SJCRH30 (cell line): Measurements from ENCODE around the gene ADAMTSL1. TPM values are rescaled to one million over a fixed set of nuclear protein-coding genes. Genes with fewer than 3 reads are reported as not detected.
A peak's percentile ranks its signal among the peaks of the same experiment; 100 is the strongest.

Source experiments
- DNase-seq, 2 experiments: peaks; one replicate each; pipeline ENCODE4 v3.0.0-alpha.2; 2015 to 2020
- H3K27ac ChIP-seq: fragments of 250-450 bp; sonication (Bioruptor Pico); 2 replicates; pipeline ENCODE4 v1.5.1; 2020; ENCODE audit warnings: mild to moderate bottlenecking, moderate library complexity
- H3K27me3 ChIP-seq: fragments of 250-450 bp; sonication (Bioruptor Pico); 2 replicates; pipeline ENCODE4 v1.5.1; 2020; ENCODE audit warnings: mild to moderate bottlenecking, moderate library complexity
- H3K36me3 ChIP-seq: fragments of 250-450 bp; sonication (Bioruptor Pico); 2 replicates; pipeline ENCODE4 v1.5.1; 2020; ENCODE audit warnings: mild to moderate bottlenecking, moderate library complexity
- H3K4me1 ChIP-seq: fragments of 250-450 bp; sonication (Bioruptor Pico); 2 replicates; pipeline ENCODE4 v1.5.1; 2020; ENCODE audit warnings: mild to moderate bottlenecking, moderate library complexity
- H3K4me3 ChIP-seq: fragments of 250-450 bp; sonication (Bioruptor Pico); 2 replicates; pipeline ENCODE4 v1.5.1; 2020; ENCODE audit warnings: mild to moderate bottlenecking, moderate library complexity
- H3K9me3 ChIP-seq: fragments of 250-450 bp; sonication (Bioruptor Pico); replicated peaks from 2 replicates; pipeline ENCODE4 v1.5.1; 2020; ENCODE audit warnings: mild to moderate bottlenecking, moderate library complexity
- total RNA-seq: library from RNA; depleted of rRNA; stranded (reverse); fragments of >200 nt; shearing (Covaris generic); gene quantifications from 2 replicates; pipeline ENCODE4 v1.2.3, GENCODE V29; 2014

ADAMTSL1 gene
- total RNA-seq, 1 experiment from 2014 or later = 3.3 TPM

- no peak overlapping the region for H3K27ac ChIP-seq
- no peaks in the 10 kb centered on the region for H3K9me3 ChIP-seq
- H3K27me3 ChIP-seq = no peaks in the 10 kb centered on the region
- no peaks in the 10 kb centered on the region for H3K4me1 ChIP-seq
- DNase-seq = no peak
- H3K4me3 ChIP-seq = no peak overlapping the region
- no peaks in the 10 kb centered on the region for H3K36me3 ChIP-seq
Measured at GRCh38 chr9:18726546-18726945, 252.6 kb downstream of the ADAMTSL1 start.

GRCh38 chr9:18727904-18728303, 254.0 kb downstream of the ADAMTSL1 start:
- H3K4me3 ChIP-seq = no peak overlapping the region
- no peaks in the 10 kb centered on the region for H3K4me1 ChIP-seq
- no peaks in the 10 kb centered on the region for H3K9me3 ChIP-seq
- no peak for DNase-seq
- no peaks in the 10 kb centered on the region for H3K27me3 ChIP-seq
- no peak overlapping the region for H3K27ac ChIP-seq
- H3K36me3 ChIP-seq = no peaks in the 10 kb centered on the region

- no peak for DNase-seq
- no peak overlapping the region for H3K4me3 ChIP-seq
- no peaks in the 10 kb centered on the region for H3K36me3 ChIP-seq
- no peaks in the 10 kb centered on the region for H3K4me1 ChIP-seq
- no peak overlapping the region for H3K27ac ChIP-seq
- no peaks in the 10 kb centered on the region for H3K27me3 ChIP-seq
- H3K9me3 ChIP-seq = no peaks in the 10 kb centered on the region
Measured at GRCh38 chr9:18728642-18729041, 254.7 kb downstream of the ADAMTSL1 start.

GRCh38 chr9:18730241-18730640, 256.3 kb downstream of the ADAMTSL1 start:
- H3K4me1 ChIP-seq = no peaks in the 10 kb centered on the region
- no peak overlapping the region for H3K27ac ChIP-seq
- no peaks in the 10 kb centered on the region for H3K9me3 ChIP-seq
- H3K27me3 ChIP-seq = no peaks in the 10 kb centered on the region
- no peak overlapping the region for H3K4me3 ChIP-seq
- no peak for DNase-seq
- H3K36me3 ChIP-seq = no peaks in the 10 kb centered on the region

- Histone ChIP-seq H3K9me3 (no peaks in the 10 kb centered on the region), H3K27ac (no peak overlapping the region), H3K4me1 (peaks cover 9% of the 10 kb centered on the region; the same call in 1 of the 2 replicates), H3K27me3 (no peaks in the 10 kb centered on the region), H3K36me3 (no peaks in the 10 kb centered on the region), H3K4me3 (no peak overlapping the region)
- no peak for DNase-seq
Measured at GRCh38 chr9:18739127-18739526, 265.2 kb downstream of the ADAMTSL1 start.

GRCh38 chr9:18739641-18740318, 265.8 kb downstream of the ADAMTSL1 start:
- Histone ChIP-seq H3K9me3 (no peaks in the 10 kb centered on the region), H3K4me1 (peaks cover 9% of the 10 kb centered on the region; the same call in 1 of the 2 replicates), H3K4me3 (no peak overlapping the region), H3K27ac (no peak overlapping the region), H3K36me3 (no peaks in the 10 kb centered on the region), H3K27me3 (no peaks in the 10 kb centered on the region)
- no peak for DNase-seq

- Histone ChIP-seq H3K27ac (no peak overlapping the region), H3K9me3 (no peaks in the 10 kb centered on the region)
- DNase-seq = no peak
Measured at GRCh38 chr9:18741359-18741758, 267.4 kb downstream of the ADAMTSL1 start.

GRCh38 chr9:18741945-18742344, 268.0 kb downstream of the ADAMTSL1 start:
- H3K27me3 ChIP-seq = no peaks in the 10 kb centered on the region
- H3K4me3 ChIP-seq = no peak overlapping the region
- DNase-seq = peak in 1 of 2 experiments; percentile 48
- H3K4me1 ChIP-seq = peaks cover 9% of the 10 kb centered on the region; the same call in 1 of the 2 replicates
- H3K27ac ChIP-seq = no peak overlapping the region
- no peaks in the 10 kb centered on the region for H3K36me3 ChIP-seq
- no peaks in the 10 kb centered on the region for H3K9me3 ChIP-seq

More at GRCh38 chr9:18741359-18741758, 267.4 kb downstream of the ADAMTSL1 start:
- Histone ChIP-seq H3K27me3 (no peaks in the 10 kb centered on the region), H3K4me3 (no peak overlapping the region), H3K36me3 (no peaks in the 10 kb centered on the region), H3K4me1 (peaks cover 9% of the 10 kb centered on the region; the same call in 1 of the 2 replicates)

- Histone ChIP-seq H3K9me3 (no peaks in the 10 kb centered on the region), H3K27ac (no peak overlapping the region), H3K4me3 (no peak overlapping the region), H3K36me3 (no peaks in the 10 kb centered on the region), H3K4me1 (peaks cover 9% of the 10 kb centered on the region; the same call in 1 of the 2 replicates), H3K27me3 (no peaks in the 10 kb centered on the region)
- no peak for DNase-seq
Measured at GRCh38 chr9:18743421-18743820, 269.5 kb downstream of the ADAMTSL1 start.

- no peaks in the 10 kb centered on the region for H3K27me3 ChIP-seq
- H3K27ac ChIP-seq = no peak overlapping the region
- no peak for DNase-seq
- H3K9me3 ChIP-seq = no peaks in the 10 kb centered on the region
- no peaks in the 10 kb centered on the region for H3K36me3 ChIP-seq
- H3K4me3 ChIP-seq = no peak overlapping the region
- peaks cover 9% of the 10 kb centered on the region; the same call in 1 of the 2 replicates for H3K4me1 ChIP-seq
Measured at GRCh38 chr9:18743971-18744370, 270.0 kb downstream of the ADAMTSL1 start.

- Histone ChIP-seq H3K36me3 (no peaks in the 10 kb centered on the region), H3K4me1 (peaks cover 9% of the 10 kb centered on the region; the same call in 1 of the 2 replicates), H3K4me3 (no peak overlapping the region), H3K9me3 (no peaks in the 10 kb centered on the region), H3K27ac (no peak overlapping the region), H3K27me3 (no peaks in the 10 kb centered on the region)
- DNase-seq = no peak
Measured at GRCh38 chr9:18745710-18746109, 271.8 kb downstream of the ADAMTSL1 start.

GRCh38 chr9:18746631-18747030, 272.7 kb downstream of the ADAMTSL1 start:
- Histone ChIP-seq H3K4me1 (peaks cover 7% of the 10 kb centered on the region; the same call in 1 of the 2 replicates), H3K27ac (no peak overlapping the region), H3K9me3 (no peaks in the 10 kb centered on the region), H3K36me3 (no peaks in the 10 kb centered on the region), H3K4me3 (no peak overlapping the region), H3K27me3 (no peaks in the 10 kb centered on the region)
- no peak for DNase-seq

- Histone ChIP-seq H3K4me3 (no peak overlapping the region), H3K36me3 (no peaks in the 10 kb centered on the region), H3K27ac (no peak overlapping the region), H3K9me3 (no peaks in the 10 kb centered on the region), H3K27me3 (no peaks in the 10 kb centered on the region), H3K4me1 (no peaks in the 10 kb centered on the region)
- DNase-seq = no peak
Measured at GRCh38 chr9:18747595-18747994, 273.6 kb downstream of the ADAMTSL1 start.

- Histone ChIP-seq H3K36me3 (no peaks in the 10 kb centered on the region), H3K4me1 (no peaks in the 10 kb centered on the region), H3K27me3 (no peaks in the 10 kb centered on the region), H3K27ac (no peak overlapping the region), H3K4me3 (no peak overlapping the region), H3K9me3 (no peaks in the 10 kb centered on the region)
- DNase-seq = no peak
Measured at GRCh38 chr9:18748251-18748701, 274.3 kb downstream of the ADAMTSL1 start.

GRCh38 chr9:18749711-18750110, 275.8 kb downstream of the ADAMTSL1 start:
- H3K4me3 ChIP-seq = no peak overlapping the region
- no peak overlapping the region for H3K27ac ChIP-seq
- no peaks in the 10 kb centered on the region for H3K27me3 ChIP-seq
- H3K9me3 ChIP-seq = no peaks in the 10 kb centered on the region
- no peaks in the 10 kb centered on the region for H3K36me3 ChIP-seq
- DNase-seq = no peak
- H3K4me1 ChIP-seq = no peaks in the 10 kb centered on the region

- no peaks in the 10 kb centered on the region for H3K9me3 ChIP-seq
- DNase-seq = no peak
- H3K4me3 ChIP-seq = no peak overlapping the region
- no peaks in the 10 kb centered on the region for H3K27me3 ChIP-seq
- H3K36me3 ChIP-seq = no peaks in the 10 kb centered on the region; the same call in 1 of the 2 replicates
- no peaks in the 10 kb centered on the region for H3K4me1 ChIP-seq
- H3K27ac ChIP-seq = no peak overlapping the region
Measured at GRCh38 chr9:18753904-18754303, 280.0 kb downstream of the ADAMTSL1 start.
